Astrocyte of the spinal cord (primary cell): ENCODE results near the gene ADPGK.
"Not testable (repeated sequence)": the region's sequence is repeated elsewhere in the genome, so short reads cannot be mapped to it uniquely, and the experiment has no call there.

ENCODE experiments used
- DNase-seq: peaks from one replicate; pipeline ENCODE4 v3.0.0; 2011; ENCODE audit warnings: low read depth, low spot score
- H3K4me3 ChIP-seq: 2 replicates; pipeline ENCODE4 v1.5.1; 2011; ENCODE audit warnings: low read depth, mild to moderate bottlenecking, low read length, moderate library complexity
- in situ Hi-C: cut with HindIII; loops from 2 replicates; pipeline ENCODE4 v1.10.0; 2017; ENCODE audit warnings: low sequenced_read_pairs
- TF ChIP-seq, protein P1 (sequence below): IDR thresholded peaks from 2 replicates; pipeline ENCODE4 v1.5.1; 2012; ENCODE audit warnings: low read depth, mild to moderate bottlenecking, low read length, inconsistent platforms

Gene ADPGK

DNA sequence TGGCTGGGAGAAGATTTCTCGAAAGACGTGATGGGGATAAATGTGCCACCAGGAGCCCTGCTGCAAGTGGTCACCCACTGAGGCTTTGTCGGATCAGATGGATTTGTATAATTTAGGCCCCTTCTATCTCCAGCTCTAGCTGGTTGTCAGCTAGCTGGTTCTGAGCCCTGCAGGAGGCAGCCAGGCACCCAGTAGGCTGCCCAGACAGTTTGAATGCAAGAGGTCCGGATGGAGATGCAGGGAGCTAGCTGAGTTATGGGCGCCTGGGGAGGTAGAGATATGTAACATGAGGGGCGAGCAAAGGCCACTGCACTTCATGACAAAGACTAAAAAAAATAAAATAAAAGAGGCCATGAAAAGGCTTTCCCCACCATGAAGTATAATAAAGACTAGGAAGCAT lies 35.1 kb upstream of the ADPGK start:
- TF ChIP-seq, protein P1, sequence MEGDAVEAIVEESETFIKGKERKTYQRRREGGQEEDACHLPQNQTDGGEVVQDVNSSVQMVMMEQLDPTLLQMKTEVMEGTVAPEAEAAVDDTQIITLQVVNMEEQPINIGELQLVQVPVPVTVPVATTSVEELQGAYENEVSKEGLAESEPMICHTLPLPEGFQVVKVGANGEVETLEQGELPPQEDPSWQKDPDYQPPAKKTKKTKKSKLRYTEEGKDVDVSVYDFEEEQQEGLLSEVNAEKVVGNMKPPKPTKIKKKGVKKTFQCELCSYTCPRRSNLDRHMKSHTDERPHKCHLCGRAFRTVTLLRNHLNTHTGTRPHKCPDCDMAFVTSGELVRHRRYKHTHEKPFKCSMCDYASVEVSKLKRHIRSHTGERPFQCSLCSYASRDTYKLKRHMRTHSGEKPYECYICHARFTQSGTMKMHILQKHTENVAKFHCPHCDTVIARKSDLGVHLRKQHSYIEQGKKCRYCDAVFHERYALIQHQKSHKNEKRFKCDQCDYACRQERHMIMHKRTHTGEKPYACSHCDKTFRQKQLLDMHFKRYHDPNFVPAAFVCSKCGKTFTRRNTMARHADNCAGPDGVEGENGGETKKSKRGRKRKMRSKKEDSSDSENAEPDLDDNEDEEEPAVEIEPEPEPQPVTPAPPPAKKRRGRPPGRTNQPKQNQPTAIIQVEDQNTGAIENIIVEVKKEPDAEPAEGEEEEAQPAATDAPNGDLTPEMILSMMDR: no peak
- no peak overlapping the region for H3K4me3 ChIP-seq
- in situ Hi-C loops: no loop called here

DNA sequence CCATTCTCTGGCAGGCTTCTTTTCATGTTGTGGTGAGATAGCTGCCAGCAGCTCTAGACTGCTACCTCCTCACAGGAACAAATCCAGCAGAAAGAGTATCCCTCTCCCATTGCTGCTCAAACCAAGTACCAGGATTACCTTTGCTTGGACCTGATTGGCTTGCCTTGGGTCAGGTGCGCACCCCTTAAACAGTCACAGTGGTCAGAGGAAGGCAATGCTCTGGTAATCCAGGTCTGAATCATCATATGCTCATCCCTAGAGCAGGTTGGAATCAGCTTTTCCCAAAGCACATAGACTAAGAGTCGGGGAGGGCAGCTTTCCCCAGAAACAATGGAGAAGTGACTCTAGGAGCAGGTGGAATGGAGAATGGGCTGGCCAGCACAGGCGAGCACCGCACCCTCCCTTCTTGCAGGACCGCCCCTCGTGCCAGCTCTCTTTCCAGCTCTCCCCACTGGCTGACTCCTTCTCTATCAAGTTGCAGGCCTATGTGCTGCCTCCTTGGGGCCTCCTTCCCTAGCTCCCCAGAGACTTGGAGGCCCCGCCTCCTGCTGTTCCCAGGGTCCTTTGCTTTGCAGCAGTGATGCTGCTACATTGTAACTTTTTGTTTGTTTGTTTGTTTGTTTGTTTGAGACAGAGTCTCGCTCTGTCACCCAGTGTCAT lies 29.9 kb upstream of the ADPGK start:
- no peak for DNase-seq
- in situ Hi-C loops: no loop called here
- TF ChIP-seq, protein P1: no peak

More for the DNA sequence above, 35.1 kb upstream of the ADPGK start:
- DNase-seq: no peak

DNA sequence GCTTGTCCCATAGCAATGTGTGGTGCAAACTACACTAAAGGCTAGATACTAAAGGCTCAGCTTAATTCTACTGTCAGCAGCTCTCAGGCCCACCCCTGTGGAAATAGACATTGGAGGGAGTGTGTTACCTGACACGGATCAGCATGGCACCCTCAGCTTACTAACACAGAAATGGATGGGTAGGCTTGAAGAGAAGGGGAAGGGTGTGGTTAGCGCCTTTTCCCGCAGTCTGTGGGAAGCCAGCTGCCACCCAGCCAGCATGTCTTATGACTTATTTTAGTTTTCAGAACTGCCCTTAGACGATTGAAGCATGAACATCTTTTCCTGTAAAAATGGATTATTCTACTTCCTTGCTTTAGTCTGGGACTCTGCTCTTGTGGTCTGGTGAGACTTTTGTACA lies 25.8 kb upstream of the ADPGK start:
- TF ChIP-seq, protein P1: no peak
- H3K4me3 ChIP-seq: no peak overlapping the region
- in situ Hi-C loops: no loop called here
- no peak for DNase-seq

More for the DNA sequence above, 29.9 kb upstream of the ADPGK start:
- H3K4me3 ChIP-seq: no peak overlapping the region

DNA sequence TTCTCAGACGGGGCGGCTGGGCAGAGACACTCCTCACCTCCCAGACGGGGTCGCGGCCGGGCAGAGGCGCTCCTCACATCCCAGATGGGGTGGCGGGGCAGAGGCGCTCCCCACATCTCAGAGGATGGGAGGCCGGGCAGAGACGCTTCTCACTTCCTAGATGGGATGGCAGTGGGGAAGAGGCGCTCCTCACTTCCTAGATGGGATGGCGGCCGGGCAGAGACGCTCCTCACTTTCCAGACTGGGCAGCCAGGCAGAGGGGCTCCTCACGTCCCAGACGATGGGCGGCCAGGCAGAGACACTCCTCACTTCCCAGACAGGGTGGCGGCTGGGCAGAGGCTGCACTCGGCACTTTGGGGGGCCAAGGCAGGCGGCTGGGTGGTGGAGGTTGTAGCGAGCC lies 23.8 kb upstream of the ADPGK start:
- in situ Hi-C loops, DNase-seq, H3K4me3 ChIP-seq: not testable (repeated sequence)

DNA sequence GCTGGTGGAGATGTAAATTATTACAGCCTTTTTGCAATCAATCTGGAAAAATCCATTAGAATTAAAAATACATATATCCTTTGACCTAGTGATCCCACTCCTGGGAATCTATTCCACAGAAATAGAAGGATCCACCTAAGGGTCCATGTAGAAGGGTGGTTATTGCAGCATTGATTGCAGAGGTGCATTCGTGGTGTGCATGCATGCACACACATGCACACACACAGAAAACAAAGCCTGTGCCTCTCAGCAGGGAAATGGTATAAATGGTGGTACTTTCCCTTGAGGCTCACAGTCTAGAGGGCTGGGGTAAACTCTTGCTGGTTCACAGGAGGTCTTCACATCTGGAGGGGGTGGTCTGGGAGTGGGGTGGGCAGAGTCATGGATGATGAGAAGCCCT lies 19.4 kb upstream of the ADPGK start:
- TF ChIP-seq, protein P1: no peak
- no peak overlapping the region for H3K4me3 ChIP-seq
- in situ Hi-C loops: no loop called here
- no peak for DNase-seq

DNA sequence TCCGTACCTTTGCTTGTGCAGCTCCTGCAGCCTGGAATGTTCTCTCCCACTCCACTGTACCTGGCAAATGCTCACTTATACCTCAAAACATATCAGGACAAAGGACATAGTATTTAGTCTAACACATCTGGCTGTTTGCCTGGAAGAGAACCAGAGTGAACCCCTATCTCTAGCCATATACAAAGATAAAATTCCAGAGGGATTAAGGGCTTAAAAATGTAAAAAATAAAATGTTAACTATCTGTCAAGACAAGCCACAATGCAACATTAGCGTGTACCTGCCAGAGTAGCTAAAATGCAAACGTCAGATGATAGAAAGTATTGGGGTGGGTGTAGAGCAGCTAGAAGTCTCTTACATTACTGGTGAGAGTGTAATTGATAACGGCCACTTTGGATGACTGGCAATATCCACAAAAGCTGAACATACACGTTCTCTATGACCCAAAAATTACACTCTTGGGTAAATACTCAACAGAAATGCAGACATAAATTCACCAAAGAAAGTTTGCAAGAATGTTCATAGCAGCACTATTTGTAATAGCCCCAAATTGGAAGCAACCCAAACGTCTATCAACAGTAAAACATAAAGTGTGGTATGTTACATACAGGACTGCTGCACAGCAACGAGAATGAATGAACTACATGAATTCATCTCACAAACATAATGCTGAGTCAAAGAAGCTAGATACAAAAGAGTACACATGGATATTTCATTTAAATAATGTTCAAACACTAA lies 18.2 kb upstream of the ADPGK start:
- DNase-seq: no peak

More for the DNA sequence above, 18.2 kb upstream of the ADPGK start:
- no peak overlapping the region for H3K4me3 ChIP-seq
- TF ChIP-seq, protein P1: no peak
- in situ Hi-C loops: no loop called here
